ENCODE measurements around the gene ADGRE2.
"Not testable (repeated sequence)": the region's sequence is repeated elsewhere in the genome, so short reads cannot be mapped to it uniquely, and the experiment has no call there.

Gene ADGRE2

GRCh38 chr19:14767466-14767971 is 10.8 kb downstream of the ADGRE2 start:
- Histone ChIP-seq H2AFZ (ENCODE audit: low read depth, low read length, severe bottlenecking) (no peak overlapping the region), H3K36me3 (ENCODE audit: low read length) (no peaks in the 10 kb centered on the region), H3K9ac (ENCODE audit: low read length) (no peak overlapping the region), H3K4me3 (ENCODE audit: insufficient read depth, low read length, poor library complexity, severe bottlenecking) (no peak overlapping the region), H3K9me2 (replicated peaks; ENCODE audit: insufficient read depth, low read length) (no peaks in the 10 kb centered on the region), H3F3A (ENCODE audit: insufficient read depth) (no peaks in the 10 kb centered on the region), H3K79me2 (ENCODE audit: insufficient read depth, low read length) (no peaks in the 10 kb centered on the region), H4K20me1 (ENCODE audit: low read depth, low read length) (no peaks in the 10 kb centered on the region), H3K27ac (ENCODE audit: low read depth, low read length) (no peak overlapping the region), H3K27me3 (ENCODE audit: low read length) (no peaks in the 10 kb centered on the region), H3K9me3 (ENCODE audit: insufficient read depth, low read length) (no peaks in the 10 kb centered on the region), H3K4me2 (ENCODE audit: low read depth, low read length, poor library complexity, severe bottlenecking) (no peak overlapping the region)
- no peak for TF ChIP-seq CTCF (IDR thresholded peaks at IDR 0.05; ENCODE audit: insufficient read depth, low read length, poor library complexity, severe bottlenecking)
- TF ChIP-seq EZH2phosphoT487 (conservative IDR thresholded peaks at IDR 0.05; ENCODE audit: low read length) = no peak

- H2AFZ ChIP-seq (ENCODE audit: low read depth, low read length, severe bottlenecking); H3K27ac ChIP-seq (ENCODE audit: low read depth, low read length); H3K27me3 ChIP-seq (ENCODE audit: low read length); H3K4me2 ChIP-seq (ENCODE audit: low read depth, low read length, poor library complexity, severe bottlenecking); H3K9ac ChIP-seq (ENCODE audit: low read length); H3K36me3 ChIP-seq (ENCODE audit: low read length); H3F3A ChIP-seq (ENCODE audit: insufficient read depth); H3K79me2 ChIP-seq (ENCODE audit: insufficient read depth, low read length); H3K9me2 ChIP-seq (replicated peaks; ENCODE audit: insufficient read depth, low read length); H3K4me3 ChIP-seq (ENCODE audit: insufficient read depth, low read length, poor library complexity, severe bottlenecking); H3K9me3 ChIP-seq (ENCODE audit: insufficient read depth, low read length); H4K20me1 ChIP-seq (ENCODE audit: low read depth, low read length): not testable (repeated sequence)
These were observed 12.5 kb downstream of the ADGRE2 start for GRCh38 chr19:14765841-14766240.

GRCh38 chr19:14765403-14765802 is 13.0 kb downstream of the ADGRE2 start:
- H3K36me3 ChIP-seq (ENCODE audit: low read length); H3K27me3 ChIP-seq (ENCODE audit: low read length); H3K4me2 ChIP-seq (ENCODE audit: low read depth, low read length, poor library complexity, severe bottlenecking); H3K79me2 ChIP-seq (ENCODE audit: insufficient read depth, low read length); H3K9ac ChIP-seq (ENCODE audit: low read length); H4K20me1 ChIP-seq (ENCODE audit: low read depth, low read length); H3K9me2 ChIP-seq (replicated peaks; ENCODE audit: insufficient read depth, low read length); H3K9me3 ChIP-seq (ENCODE audit: insufficient read depth, low read length); H3K27ac ChIP-seq (ENCODE audit: low read depth, low read length); H2AFZ ChIP-seq (ENCODE audit: low read depth, low read length, severe bottlenecking); H3F3A ChIP-seq (ENCODE audit: insufficient read depth); H3K4me3 ChIP-seq (ENCODE audit: insufficient read depth, low read length, poor library complexity, severe bottlenecking): not testable (repeated sequence)

- no peak overlapping the region for H2AFZ ChIP-seq (ENCODE audit: low read depth, low read length, severe bottlenecking)
- no peaks in the 10 kb centered on the region for H3K9me3 ChIP-seq (ENCODE audit: insufficient read depth, low read length)
- no peaks in the 10 kb centered on the region for H3K79me2 ChIP-seq (ENCODE audit: insufficient read depth, low read length)
- no peak overlapping the region for H3K9ac ChIP-seq (ENCODE audit: low read length)
- H3F3A ChIP-seq (ENCODE audit: insufficient read depth) = no peaks in the 10 kb centered on the region
- H3K4me3 ChIP-seq (ENCODE audit: insufficient read depth, low read length, poor library complexity, severe bottlenecking) = no peak overlapping the region
- H3K27me3 ChIP-seq (ENCODE audit: low read length) = no peaks in the 10 kb centered on the region
- H3K27ac ChIP-seq (ENCODE audit: low read depth, low read length) = no peak overlapping the region
- H4K20me1 ChIP-seq (ENCODE audit: low read depth, low read length) = no peaks in the 10 kb centered on the region
- H3K4me2 ChIP-seq (ENCODE audit: low read depth, low read length, poor library complexity, severe bottlenecking) = no peak overlapping the region
- no peaks in the 10 kb centered on the region for H3K36me3 ChIP-seq (ENCODE audit: low read length)
- H3K9me2 ChIP-seq (replicated peaks; ENCODE audit: insufficient read depth, low read length) = no peaks in the 10 kb centered on the region
- no peak for TF ChIP-seq CTCF (IDR thresholded peaks at IDR 0.05; ENCODE audit: insufficient read depth, low read length, poor library complexity, severe bottlenecking)
These were observed 14.0 kb downstream of the ADGRE2 start for GRCh38 chr19:14764401-14764800.
